Endothelial cell of umbilical vein (primary cell): Measurements from ENCODE around the gene ELK1. TPM values are rescaled to one million over a fixed set of nuclear protein-coding genes. Genes with fewer than 3 reads are reported as not detected.

Experiments
- BruUV-seq: library from RNA; stranded (reverse); fragments of 400-500 nt; replicated peaks from 2 replicates; lab custom pipeline; 2021; lab: Mats Ljungman, UMichigan
- CTCF ChIA-PET: fragments of 300-600, 350-600 bp; sonication (Branson Sonifier 250); formaldehyde crosslinking; loops from one replicate; lab custom pipeline; 2021; ENCODE audit warnings: antibody characterized with exemption, inconsistent platforms; lab: Charles Lee
- POLR2A ChIA-PET: fragments of 300-600, 350-600 bp; sonication (Branson Sonifier 250); formaldehyde crosslinking; loops from one replicate; lab custom pipeline; 2021; ENCODE audit warnings: antibody characterized with exemption, inconsistent platforms; lab: Charles Lee
- DNase-seq: peaks from one replicate; pipeline ENCODE4 v3.0.0-alpha.2; 2011; ENCODE audit warnings: low read depth, low spot score
- FAIRE-seq: peaks from 2 replicates; lab custom pipeline; 2011; peaks lifted over from hg19 to GRCh38; lab: Jason Lieb, UNC
- H2AFZ ChIP-seq: 2 replicates; pipeline ENCODE4 v1.6.0; 2012; ENCODE audit warnings: low read depth, low read length, control low read depth, inconsistent platforms
- H3K27ac ChIP-seq: 2 replicates; pipeline ENCODE4 v1.5.1; 2011; ENCODE audit warnings: low read depth, mild to moderate bottlenecking, control low read depth, low read length, moderate library complexity; ENCODE audit not compliant: insufficient read depth
- H3K27me3 ChIP-seq, 2 experiments: 2 replicates each; pipeline versions ENCODE4 v1.6.0 to v1.6.1; 2011; ENCODE audit warnings: low read length in 2 of 2, mixed read lengths in 1 of 2; ENCODE audit not compliant: control insufficient read depth in 2 of 2, insufficient read depth in 2 of 2
- H3K36me3 ChIP-seq, 2 experiments: 2 replicates in 1 of 2; 3 replicates in 1 of 2; pipeline ENCODE4 v1.5.1; 2011; ENCODE audit warnings: low read length in 2 of 2, mild to moderate bottlenecking in 1 of 2, moderate library complexity in 1 of 2; ENCODE audit not compliant: control insufficient read depth in 2 of 2, insufficient read depth in 2 of 2; ENCODE audit errors: extremely low read depth in 1 of 2
- H3K4me1 ChIP-seq: 3 replicates; pipeline ENCODE4 v1.5.1; 2011; ENCODE audit warnings: mild to moderate bottlenecking, low read length; ENCODE audit not compliant: control insufficient read depth, insufficient read depth; ENCODE audit errors: extremely low read depth
- H3K4me2 ChIP-seq: 2 replicates; pipeline ENCODE4 v1.6.1; 2011; ENCODE audit warnings: low read length, control low read depth, mixed read lengths; ENCODE audit not compliant: insufficient read depth
- H3K4me3 ChIP-seq, 3 experiments: fragments of 200-600 bp in 1 of 3; sonication (generic), shearing (Covaris generic) in 1 of 3; replicated peaks in 1 of 3; 2 replicates each; pipeline ENCODE4 v1.5.1; 2011 to 2016; ENCODE audit warnings: control low read depth in 3 of 3, low read length in 3 of 3, mild to moderate bottlenecking in 2 of 3, inconsistent platforms in 1 of 3, low read depth in 1 of 3, moderate library complexity in 1 of 3; ENCODE audit not compliant: insufficient read depth in 1 of 3
- H3K79me2 ChIP-seq: 2 replicates; pipeline ENCODE4 v1.6.0; 2012; ENCODE audit warnings: low read length, inconsistent platforms; ENCODE audit not compliant: control insufficient read depth, insufficient read depth
- H3K9ac ChIP-seq: replicated peaks from 2 replicates; pipeline ENCODE3; 2011; ENCODE audit warnings: low read length, control low read depth; ENCODE audit not compliant: insufficient read depth; ENCODE audit errors: extremely low read depth
- H3K9me1 ChIP-seq: replicated peaks from 3 replicates; pipeline ENCODE4 v1.6.0; 2011; ENCODE audit warnings: mild to moderate bottlenecking, low read length; ENCODE audit not compliant: control insufficient read depth, insufficient read depth; ENCODE audit errors: extremely low read depth
- H3K9me3 ChIP-seq: replicated peaks from 2 replicates; pipeline ENCODE4 v1.5.1; 2012; ENCODE audit warnings: low read length, inconsistent platforms; ENCODE audit not compliant: control insufficient read depth, insufficient read depth
- H4K20me1 ChIP-seq: replicated peaks from 2 replicates; pipeline ENCODE3; 2011; ENCODE audit warnings: mild to moderate bottlenecking, low read length; ENCODE audit not compliant: control insufficient read depth, insufficient read depth; ENCODE audit errors: extremely low read depth
- CTCF ChIP-seq, 2 donors: IDR thresholded peaks; 1 replicate in 1 of 2; 2 replicates in 1 of 2; pipeline ENCODE4 v1.5.1; 2011; ENCODE audit warnings: low read length in 2 of 2, mild to moderate bottlenecking in 2 of 2, moderate library complexity in 2 of 2, control low read depth in 1 of 2, inconsistent platforms in 1 of 2, low read depth in 1 of 2; ENCODE audit not compliant: insufficient read depth in 1 of 2; ENCODE audit errors: extremely low read depth in 1 of 2
- EZH2 ChIP-seq: IDR thresholded peaks from 2 replicates; pipeline ENCODE4 v1.6.1; 2012; ENCODE audit warnings: borderline replicate concordance, low read depth, mild to moderate bottlenecking, moderate library complexity, low read length, inconsistent platforms; ENCODE audit not compliant: severe bottlenecking
- FOS ChIP-seq: IDR thresholded peaks from 2 replicates; pipeline ENCODE4 v1.6.1; 2011; ENCODE audit warnings: mild to moderate bottlenecking, low read length, moderate library complexity, borderline replicate concordance; ENCODE audit not compliant: insufficient read depth
- GATA2 ChIP-seq: IDR thresholded peaks from 2 replicates; pipeline ENCODE4 v1.7.0; 2011; ENCODE audit warnings: low read depth, mild to moderate bottlenecking, moderate library complexity, mixed read lengths, low read length; ENCODE audit not compliant: insufficient read length, insufficient read depth
- JUN ChIP-seq: IDR thresholded peaks from 2 replicates; pipeline ENCODE4 v1.6.1; 2011; ENCODE audit warnings: borderline replicate concordance, low read depth; ENCODE audit not compliant: insufficient read length, insufficient read depth
- MAX ChIP-seq: IDR thresholded peaks from 2 replicates; pipeline ENCODE4 v1.6.1; 2011; ENCODE audit not compliant: insufficient read depth, insufficient read length
- MYC ChIP-seq: IDR thresholded peaks from one replicate; pipeline ENCODE4 v1.6.1; 2011; ENCODE audit warnings: mild to moderate bottlenecking, low read depth, low read length
- POLR2A ChIP-seq: IDR thresholded peaks from 2 replicates; pipeline ENCODE4 v1.6.1; 2012; ENCODE audit warnings: low read depth, mild to moderate bottlenecking, control low read depth, low read length
- POLR2AphosphoS5 ChIP-seq: IDR thresholded peaks from 2 replicates; pipeline ENCODE4 v1.6.1; 2012; ENCODE audit warnings: low read depth, mild to moderate bottlenecking, control low read depth, low read length, moderate library complexity; ENCODE audit not compliant: insufficient read depth
- dilution Hi-C: fragments of 300-500 bp; cut with MboI; formaldehyde crosslinking; loops from one replicate; pipeline ENCODE4 v1.15.0; 2019; ENCODE audit warnings: low sequenced_read_pairs; ENCODE audit not compliant: extremely low pct_ligation_motif_present
- intact Hi-C: fragments of 100-400 bp; cut with micrococcal nuclease; formaldehyde crosslinking; loops from one replicate; pipeline ENCODE4 v1.10.0; 2022
- polyA plus RNA-seq, 4 experiments: library from polyadenylated mRNA; depleted of rRNA in 3 of 4; stranded (reverse) in 3 of 4; unstranded in 1 of 4; fragments of >200 nt; gene quantifications; 2 replicates each; pipeline versions ENCODE4 v1.2.1 to v1.2.3, GENCODE V29; 2011 to 2012; ENCODE audit warnings: missing spikeins in 1 of 4
- total RNA-seq: library from RNA; stranded (reverse); gene quantifications from 2 replicates; pipeline ENCODE4 v1.2.3, GENCODE V29; 2021

ELK1 gene
- total and polyA plus RNA-seq, 2 donors (not counting 3 experiments of a cell fraction or from before 2014, with no cell fraction given), result 18.3 to 28.7 TPM

- CTCF ChIA-PET, result no interaction called here
- BruUV-seq, result no TSS peak
These were observed 38.4 kb downstream of the ELK1 start for GRCh38 chrX:47611926-47612325.

More at GRCh38 chrX:47611926-47612325, 38.4 kb downstream of the ELK1 start:
- TF ChIP-seq FOS (no peak), MAX (no peak), JUN (no peak), CTCF (IDR thresholded peaks at IDR 0.05; ENCODE audit: extremely low read depth in 1 of 2, insufficient read depth in 1 of 2, low read depth in 1 of 2, low read length in 2 of 2) (no peak), POLR2A (no peak), MYC (no peak), EZH2 (no peak), GATA2 (no peak), POLR2AphosphoS5 (no peak)
- Histone ChIP-seq H3K9me1 (no peaks in the 10 kb centered on the region), H3K9me3 (no peaks in the 10 kb centered on the region), H3K27ac (no peak overlapping the region), H3K27me3 (no peaks in the 10 kb centered on the region), H2AFZ (no peak overlapping the region), H3K4me2 (no peak overlapping the region), H3K9ac (no peak overlapping the region), H3K4me1 (no peaks in the 10 kb centered on the region), H4K20me1 (no peaks in the 10 kb centered on the region), H3K4me3 (no peak overlapping the region), H3K36me3 (no peaks in the 10 kb centered on the region), H3K79me2 (no peaks in the 10 kb centered on the region)
- intact Hi-C loops, result no loop called here
- POLR2A ChIA-PET, result no interaction called here
- dilution Hi-C loops, result no loop called here
- DNase-seq (no peak), FAIRE-seq (no peak)
